ENCODE measurements around the gene ANKH.

Gene ANKH

GRCh38 chr5:14678773-14679334 is 192.7 kb downstream of the ANKH start:
- FAIRE-seq = no peak

GRCh38 chr5:14676320-14676719 is 195.3 kb downstream of the ANKH start:
- no peak for FAIRE-seq

- FAIRE-seq = no peak
These were observed 195.7 kb downstream of the ANKH start for GRCh38 chr5:14675865-14676300.

GRCh38 chr5:14674983-14675854 is 196.4 kb downstream of the ANKH start:
- FAIRE-seq = no peak

GRCh38 chr5:14673443-14673842 is 198.1 kb downstream of the ANKH start:
- no peak for FAIRE-seq

GRCh38 chr5:14672484-14673394 is 198.8 kb downstream of the ANKH start:
- no peak for FAIRE-seq

GRCh38 chr5:14672082-14672481 is 199.5 kb downstream of the ANKH start:
- FAIRE-seq = no peak

GRCh38 chr5:14671414-14671813 is 200.2 kb downstream of the ANKH start:
- no peak for FAIRE-seq

GRCh38 chr5:14669975-14670374 is 201.6 kb downstream of the ANKH start:
- FAIRE-seq = no peak

- no peak for FAIRE-seq
These were observed 202.2 kb downstream of the ANKH start for GRCh38 chr5:14669415-14669814.

GRCh38 chr5:14668181-14668591 is 203.4 kb downstream of the ANKH start:
- FAIRE-seq = no peak

- FAIRE-seq = no peak
These were observed 203.8 kb downstream of the ANKH start for GRCh38 chr5:14667770-14668169.

- FAIRE-seq = no peak
These were observed 204.3 kb downstream of the ANKH start for GRCh38 chr5:14667290-14667689.

- no peak for FAIRE-seq
These were observed 205.2 kb downstream of the ANKH start for GRCh38 chr5:14666357-14666756.

GRCh38 chr5:14665949-14666348 is 205.6 kb downstream of the ANKH start:
- no peak for FAIRE-seq

GRCh38 chr5:14665101-14665822 is 206.3 kb downstream of the ANKH start:
- no peak for FAIRE-seq

GRCh38 chr5:14664270-14665100 is 207.1 kb downstream of the ANKH start, which contains the start of gene OTULIN:
OTULIN (plus strand) TSS chr5:14664718; CDS start chr5:14664826, 108 bp downstream.
- no peak for FAIRE-seq

- no peak for FAIRE-seq
These were observed 207.8 kb downstream of the ANKH start for GRCh38 chr5:14663734-14664269.

GRCh38 chr5:14662721-14663260 is 208.8 kb downstream of the ANKH start:
- no peak for FAIRE-seq

- FAIRE-seq = no peak
These were observed 210.7 kb downstream of the ANKH start for GRCh38 chr5:14660833-14661232.
